H1 (cell line): ENCODE measurements around the gene GLTPD2. TPM values are rescaled to one million over a fixed set of nuclear protein-coding genes. Genes with fewer than 3 reads are reported as not detected.

Experiments
- CTCF ChIA-PET: fragments of 300-600 bp; sonication (Branson Sonifier 250); formaldehyde crosslinking; loops from one replicate; lab custom pipeline; 2021; ENCODE audit not compliant: partially characterized antibody; lab: Charles Lee
- POLR2A ChIA-PET: fragments of 300-600 bp; sonication (Branson Sonifier 250); formaldehyde crosslinking; loops from one replicate; lab custom pipeline; 2021; ENCODE audit warnings: inconsistent platforms; ENCODE audit not compliant: partially characterized antibody; lab: Charles Lee
- DNase-seq, 2 experiments: peaks; one replicate each; pipeline versions ENCODE4 v3.0.0 to v3.0.0-alpha.2; 2010 to 2022; ENCODE audit warnings: low spot score in 2 of 2, low read depth in 1 of 2, mixed read lengths in 1 of 2
- FAIRE-seq: peaks from 2 replicates; lab custom pipeline; 2011; peaks lifted over from hg19 to GRCh38; lab: Jason Lieb, UNC
- H2AFZ ChIP-seq: 2 replicates; pipeline ENCODE4 v1.8.1; 2012; ENCODE audit warnings: low read length, inconsistent platforms
- H2AK5ac ChIP-seq: 2 replicates; pipeline ENCODE4 v1.6.1; 2013; ENCODE audit warnings: low read depth, low read length
- H2BK120ac ChIP-seq: replicated peaks from 2 replicates; pipeline ENCODE3; 2013; ENCODE audit warnings: low read depth, low read length, inconsistent platforms
- H2BK12ac ChIP-seq: 2 replicates; pipeline ENCODE4 v1.6.1; 2013; ENCODE audit warnings: low read depth, low read length
- H2BK15ac ChIP-seq: 2 replicates; pipeline ENCODE4 v1.6.1; 2013; ENCODE audit warnings: low read length
- H2BK20ac ChIP-seq: 2 replicates; pipeline ENCODE4 v1.6.1; 2013; ENCODE audit warnings: low read length
- H2BK5ac ChIP-seq: 2 replicates; pipeline ENCODE4 v1.6.1; 2013; ENCODE audit warnings: low read depth, low read length
- H3K14ac ChIP-seq: 2 replicates; pipeline ENCODE4 v1.6.1; 2013; ENCODE audit warnings: inconsistent platforms; ENCODE audit not compliant: insufficient read length
- H3K18ac ChIP-seq: 2 replicates; pipeline ENCODE4 v1.6.1; 2013; ENCODE audit warnings: low read length; ENCODE audit errors: extremely low read depth
- H3K23ac ChIP-seq: 2 replicates; pipeline ENCODE4 v1.6.1; 2013; ENCODE audit warnings: inconsistent platforms; ENCODE audit not compliant: insufficient read length
- H3K23me2 ChIP-seq: 2 replicates; pipeline ENCODE4 v1.6.1; 2013; ENCODE audit warnings: low read depth, low read length
- H3K27ac ChIP-seq: 2 replicates; pipeline ENCODE4 v1.6.1; 2011; ENCODE audit warnings: low read depth, low read length, inconsistent platforms
- H3K27me3 ChIP-seq, 4 experiments: replicated peaks in 1 of 4; 1 replicate in 1 of 4; 2 replicates in 3 of 4; pipeline versions ENCODE4 v1.6.1 to v1.8.1; 2011 to 2013; ENCODE audit warnings: low read length in 3 of 4, mild to moderate bottlenecking in 3 of 4, inconsistent platforms in 2 of 4, mixed read lengths in 2 of 4, moderate library complexity in 1 of 4; ENCODE audit not compliant: control insufficient read depth in 3 of 4, insufficient read depth in 3 of 4; ENCODE audit errors: extremely low read depth in 1 of 4
- H3K36me3 ChIP-seq, 4 experiments: 2 replicates each; pipeline versions ENCODE4 v1.6.1 to v1.8.1; 2011 to 2013; ENCODE audit warnings: mild to moderate bottlenecking in 4 of 4, low read length in 3 of 4, moderate library complexity in 2 of 4, control low read depth in 1 of 4, inconsistent platforms in 1 of 4; ENCODE audit not compliant: insufficient read depth in 4 of 4, control insufficient read depth in 2 of 4
- H3K4ac ChIP-seq: replicated peaks from 2 replicates; pipeline ENCODE3; 2013; ENCODE audit warnings: low read length, low read depth, mixed read lengths, inconsistent platforms; ENCODE audit not compliant: insufficient read length
- H3K4me1 ChIP-seq, 4 experiments: replicated peaks in 1 of 4; 1 replicate in 1 of 4; 2 replicates in 3 of 4; pipeline versions ENCODE4 v1.6.1 to v1.8.1; 2011 to 2013; ENCODE audit warnings: low read length in 3 of 4, inconsistent platforms in 2 of 4, mixed read lengths in 1 of 4; ENCODE audit not compliant: insufficient read depth in 4 of 4, control insufficient read depth in 3 of 4
- H3K4me2 ChIP-seq, 2 experiments: 2 replicates each; pipeline versions ENCODE4 v1.6.1 to v1.8.1; 2011 to 2013; ENCODE audit warnings: low read depth in 2 of 2, low read length in 2 of 2, control low read depth in 1 of 2, inconsistent platforms in 1 of 2, mild to moderate bottlenecking in 1 of 2; ENCODE audit not compliant: insufficient read depth in 1 of 2
- H3K4me3 ChIP-seq, 4 experiments: fragments of 200-600, 300-600 bp in 1 of 4; sonication (generic), shearing (Covaris generic), sonication (Bioruptor Twin) in 1 of 4; 2 replicates each; pipeline versions ENCODE4 v1.5.1 to v1.8.1; 2011 to 2016; ENCODE audit warnings: low read length in 4 of 4, low read depth in 3 of 4, control low read depth in 2 of 4, inconsistent platforms in 2 of 4, mild to moderate bottlenecking in 2 of 4, mixed read lengths in 1 of 4, moderate library complexity in 1 of 4; ENCODE audit not compliant: insufficient read depth in 2 of 4; ENCODE audit errors: extremely low read depth in 1 of 4
- H3K56ac ChIP-seq: replicated peaks from 2 replicates; pipeline ENCODE3; 2013; ENCODE audit warnings: low read depth, mild to moderate bottlenecking, mixed read lengths, low read length, inconsistent platforms; ENCODE audit not compliant: insufficient read length
- H3K79me1 ChIP-seq: 2 replicates; pipeline ENCODE4 v1.6.1; 2013; ENCODE audit warnings: low read depth, low read length, control low read depth
- H3K79me2 ChIP-seq, 2 experiments: 2 replicates each; pipeline versions ENCODE4 v1.6.1 to v1.8.1; 2012 to 2013; ENCODE audit warnings: low read length in 2 of 2, mild to moderate bottlenecking in 2 of 2, inconsistent platforms in 1 of 2; ENCODE audit not compliant: insufficient read depth in 2 of 2, control insufficient read depth in 1 of 2
- H3K9ac ChIP-seq, 4 experiments: replicated peaks in 1 of 4; 1 replicate in 1 of 4; 2 replicates in 3 of 4; pipeline versions ENCODE4 v1.6.1 to v1.8.1; 2011 to 2013; ENCODE audit warnings: low read depth in 3 of 4, low read length in 3 of 4, control low read depth in 2 of 4, mild to moderate bottlenecking in 2 of 4, moderate library complexity in 2 of 4, inconsistent platforms in 1 of 4; ENCODE audit errors: extremely low read depth in 1 of 4
- H3K9me3 ChIP-seq, 2 experiments: 2 replicates each; pipeline versions ENCODE4 v1.6.1 to v1.8.1; 2012 to 2013; ENCODE audit warnings: mild to moderate bottlenecking in 2 of 2, moderate library complexity in 2 of 2, control low read depth in 1 of 2, inconsistent platforms in 1 of 2, low read depth in 1 of 2, low read length in 1 of 2, mixed read lengths in 1 of 2; ENCODE audit not compliant: insufficient read depth in 2 of 2
- H4K20me1 ChIP-seq, 2 experiments: replicated peaks in 1 of 2; 2 replicates each; pipeline versions ENCODE3 to v1.8.1; 2011 to 2013; ENCODE audit warnings: inconsistent platforms in 2 of 2, low read length in 2 of 2, mild to moderate bottlenecking in 1 of 2; ENCODE audit not compliant: insufficient read depth in 2 of 2, control insufficient read depth in 1 of 2
- H4K5ac ChIP-seq: 2 replicates; pipeline ENCODE4 v1.6.1; 2013; ENCODE audit warnings: low read length, low read depth, mixed read lengths, inconsistent platforms; ENCODE audit not compliant: insufficient read length
- H4K8ac ChIP-seq: 2 replicates; pipeline ENCODE4 v1.8.0; 2013; ENCODE audit warnings: mild to moderate bottlenecking, moderate library complexity, low read length, inconsistent platforms; ENCODE audit not compliant: insufficient read depth; ENCODE audit errors: extremely low read depth
- H4K91ac ChIP-seq: replicated peaks from 2 replicates; pipeline ENCODE3; 2013; ENCODE audit warnings: low read length, mixed read lengths, inconsistent platforms; ENCODE audit not compliant: insufficient read length
- BCL11A ChIP-seq, 2 experiments: IDR thresholded peaks; one replicate each; pipeline ENCODE4 v1.6.1; 2011; ENCODE audit warnings: low read depth in 2 of 2, low read length in 2 of 2, mild to moderate bottlenecking in 2 of 2
- CBX5 ChIP-seq: fragments of 300-800, 300-1000 bp; sonication (generic); IDR thresholded peaks from 2 replicates; pipeline ENCODE4 v1.7.1; 2016; ENCODE audit warnings: antibody characterized with exemption, low read length, low read depth
- CBX8 ChIP-seq: fragments of 300-800, 300-1000 bp; sonication (generic); IDR thresholded peaks from 2 replicates; pipeline ENCODE4 v1.7.1; 2016; ENCODE audit warnings: low read depth, low read length, borderline replicate concordance
- CHD1 ChIP-seq: IDR thresholded peaks from 2 replicates; pipeline ENCODE4 v1.6.1; 2012; ENCODE audit warnings: low read depth, low read length, improper control_type of control experiment
- EP300 ChIP-seq, 2 experiments: IDR thresholded peaks; 1 replicate in 1 of 2; 2 replicates in 1 of 2; pipeline ENCODE4 v1.6.1; 2011 to 2012; ENCODE audit warnings: low read depth in 2 of 2, low read length in 2 of 2, mild to moderate bottlenecking in 2 of 2, borderline replicate concordance in 1 of 2, inconsistent platforms in 1 of 2, moderate library complexity in 1 of 2
- KDM4A ChIP-seq: IDR thresholded peaks from one replicate; pipeline ENCODE4 v1.7.1; 2012; ENCODE audit warnings: low read depth, mild to moderate bottlenecking, moderate library complexity, low read length, inconsistent platforms; ENCODE audit not compliant: severe bottlenecking
- KDM5A ChIP-seq: fragments of 200-600 bp; IDR thresholded peaks from 2 replicates; pipeline ENCODE4 v1.7.1; 2012; ENCODE audit warnings: mild to moderate bottlenecking, low read length, inconsistent platforms, mixed read lengths
- RNF2 ChIP-seq: fragments of 200-900, 300-1000 bp; sonication (generic); IDR thresholded peaks from 2 replicates; pipeline ENCODE4 v1.7.1; 2016; ENCODE audit warnings: borderline replicate concordance, low read depth, mild to moderate bottlenecking, antibody characterized with exemption, low read length; ENCODE audit not compliant: poor library complexity, severe bottlenecking; ENCODE audit errors: missing control alignments
- TBP ChIP-seq: IDR thresholded peaks from 2 replicates; pipeline ENCODE4 v1.6.1; 2011; ENCODE audit warnings: low read depth, low read length, improper control_type of control experiment
- WGBS, 2 experiments: shearing (Covaris generic) in 1 of 2; methylation state at CpG; one replicate each; pipeline versions ENCODE4 v1.1.6 to v1.1.7; 2013 to 2015; ENCODE audit warnings: low lambda C conversion rate in 2 of 2, mixed read lengths in 2 of 2, inconsistent platforms in 1 of 2, low coverage in 1 of 2, missing lambda C conversion rate in 1 of 2; ENCODE audit not compliant: insufficient replicate concordance in 2 of 2, insufficient coverage in 1 of 2, insufficient read length in 1 of 2; ENCODE audit errors: extremely low coverage in 1 of 2, missing lambda C conversion rate in 1 of 2; 5-methylcytosine and 5-hydroxymethylcytosine counted together
- polyA plus RNA-seq, 7 experiments: library from polyadenylated mRNA; depleted of rRNA in 3 of 7; stranded (reverse) in 5 of 7; unstranded in 2 of 7; fragments of >200 nt in 5 of 7; fragments of 200-250 nt in 2 of 7; gene quantifications; 1 replicate in 5 of 7; 2 replicates in 1 of 7; 4 replicates in 1 of 7; pipeline versions ENCODE4 v1.2.1 to v1.2.3, GENCODE V29; 2011 to 2013; ENCODE audit warnings: missing spikeins in 2 of 7, mixed read lengths in 2 of 7
- total RNA-seq: library from RNA; stranded (reverse); fragmentation: NEBNext Ultra II Directional; extraction: Animal tissue kit (Norgen Biotek cat#: 25700); gene quantifications from 2 replicates; pipeline ENCODE4 v1.2.1, GENCODE V29; 2021
- TF ChIP-seq, protein P1 (sequence below): IDR thresholded peaks from 2 replicates; pipeline ENCODE4 v1.6.1; 2012; ENCODE audit warnings: low read length, inconsistent platforms
- TF ChIP-seq, protein P2 (sequence below): IDR thresholded peaks from 2 replicates; pipeline ENCODE4 v1.6.1; 2012; ENCODE audit warnings: inconsistent platforms

The GLTPD2 gene
- total and polyA plus RNA-seq, 2 of the 8 experiments (the other 6 are each of a cell fraction or from before 2014, with no cell fraction given): not detected

DNA sequence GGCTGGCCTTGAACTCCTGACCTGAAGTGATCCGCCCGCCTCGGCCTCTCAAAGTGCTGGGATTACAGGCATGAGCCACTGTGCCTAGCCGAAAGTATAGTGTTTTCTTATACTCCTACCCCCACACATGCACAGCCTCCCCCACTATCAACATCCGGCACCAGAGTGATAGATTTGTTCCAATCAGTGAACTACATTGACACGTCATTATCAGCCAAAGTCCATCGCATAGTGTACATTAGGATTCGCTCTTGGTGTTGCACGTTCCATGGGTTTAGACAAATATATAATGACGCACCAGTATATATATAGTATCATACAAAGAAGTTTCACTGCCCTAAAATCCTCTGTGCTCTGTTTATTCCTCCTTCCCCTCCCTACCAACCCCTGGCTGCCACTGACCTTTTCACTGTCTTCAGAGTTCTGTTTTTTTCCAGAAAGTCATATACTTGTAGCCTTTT, 29.0 kb upstream of the GLTPD2 start:
- no peak overlapping the region for H2BK20ac ChIP-seq
- H4K20me1 ChIP-seq: no peaks in the 10 kb centered on the region
- no peak overlapping the region for H2BK15ac ChIP-seq
- H3K23ac ChIP-seq: no peak overlapping the region
- H3K36me3 ChIP-seq: no peaks in the 10 kb centered on the region
- H3K56ac ChIP-seq: no peak overlapping the region
- no peak overlapping the region for H2AK5ac ChIP-seq
- 88% methylated on average over 10 of the region's 10 CpGs; no CpG with 5 or more reads in 1 of the 2 experiments for WGBS, 2 experiments
- CTCF ChIA-PET: no interaction called here
- no peak overlapping the region for H3K18ac ChIP-seq
- no peak for DNase-seq
- H3K4ac ChIP-seq: no peak overlapping the region
- H4K5ac ChIP-seq: no peak overlapping the region
- no peak for FAIRE-seq
- H3K23me2 ChIP-seq: no peaks in the 10 kb centered on the region
- no peak overlapping the region for H2BK5ac ChIP-seq
- no peak overlapping the region for H3K9ac ChIP-seq
- H4K8ac ChIP-seq: no peak overlapping the region
- H3K4me3 ChIP-seq: no peak overlapping the region
- H3K14ac ChIP-seq: no peak overlapping the region
- H2BK12ac ChIP-seq: no peak overlapping the region
- no peak overlapping the region for H3K4me2 ChIP-seq
- H3K4me1 ChIP-seq: no peaks in the 10 kb centered on the region
- POLR2A ChIA-PET: no interaction called here
- no peaks in the 10 kb centered on the region for H3K79me2 ChIP-seq
- no peak overlapping the region for H3K27ac ChIP-seq
- no peak overlapping the region for H2BK120ac ChIP-seq
- no peak overlapping the region for H2AFZ ChIP-seq
- H3K27me3 ChIP-seq: no peaks in the 10 kb centered on the region
- H3K79me1 ChIP-seq: no peaks in the 10 kb centered on the region
- H4K91ac ChIP-seq: no peak overlapping the region
- no peaks in the 10 kb centered on the region for H3K9me3 ChIP-seq
- no peak for TF ChIP-seq KDM5A
- TF ChIP-seq CHD1: no peak
- TF ChIP-seq, protein P1, sequence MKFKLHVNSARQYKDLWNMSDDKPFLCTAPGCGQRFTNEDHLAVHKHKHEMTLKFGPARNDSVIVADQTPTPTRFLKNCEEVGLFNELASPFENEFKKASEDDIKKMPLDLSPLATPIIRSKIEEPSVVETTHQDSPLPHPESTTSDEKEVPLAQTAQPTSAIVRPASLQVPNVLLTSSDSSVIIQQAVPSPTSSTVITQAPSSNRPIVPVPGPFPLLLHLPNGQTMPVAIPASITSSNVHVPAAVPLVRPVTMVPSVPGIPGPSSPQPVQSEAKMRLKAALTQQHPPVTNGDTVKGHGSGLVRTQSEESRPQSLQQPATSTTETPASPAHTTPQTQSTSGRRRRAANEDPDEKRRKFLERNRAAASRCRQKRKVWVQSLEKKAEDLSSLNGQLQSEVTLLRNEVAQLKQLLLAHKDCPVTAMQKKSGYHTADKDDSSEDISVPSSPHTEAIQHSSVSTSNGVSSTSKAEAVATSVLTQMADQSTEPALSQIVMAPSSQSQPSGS: no peak
- TF ChIP-seq CBX8: no peak
- TF ChIP-seq TBP: no peak
- TF ChIP-seq RNF2: no peak
- TF ChIP-seq EP300 (IDR thresholded peaks at IDR 0.05; ENCODE audit: borderline replicate concordance in 1 of 2, low read depth in 2 of 2, low read length in 2 of 2): no peak
- TF ChIP-seq KDM4A: no peak
- TF ChIP-seq, protein P2, sequence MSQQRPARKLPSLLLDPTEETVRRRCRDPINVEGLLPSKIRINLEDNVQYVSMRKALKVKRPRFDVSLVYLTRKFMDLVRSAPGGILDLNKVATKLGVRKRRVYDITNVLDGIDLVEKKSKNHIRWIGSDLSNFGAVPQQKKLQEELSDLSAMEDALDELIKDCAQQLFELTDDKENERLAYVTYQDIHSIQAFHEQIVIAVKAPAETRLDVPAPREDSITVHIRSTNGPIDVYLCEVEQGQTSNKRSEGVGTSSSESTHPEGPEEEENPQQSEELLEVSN: no peak
- TF ChIP-seq BCL11A (IDR thresholded peaks at IDR 0.05; ENCODE audit: low read depth in 2 of 2, low read length in 2 of 2): no peak
- TF ChIP-seq CBX5: no peak
